Mononuclear cell (primary cell): Measurements from ENCODE around the gene RPLP1. TPM values are rescaled to one million over a fixed set of nuclear protein-coding genes. Genes with fewer than 3 reads are reported as not detected.
A peak's percentile ranks its signal among the peaks of the same experiment; 100 is the strongest.

Experiments
- H3K27me3 ChIP-seq: 2 replicates; pipeline ENCODE4 v1.6.0; 2011; ENCODE audit warnings: low read length, control low read depth; ENCODE audit not compliant: insufficient read depth
- H3K4me1 ChIP-seq: 2 replicates; pipeline ENCODE4 v1.5.1; 2011; ENCODE audit warnings: mild to moderate bottlenecking, low read length, control low read depth; ENCODE audit not compliant: insufficient read depth
- H3K4me3 ChIP-seq: 2 replicates; pipeline ENCODE4 v1.5.1; 2011; ENCODE audit warnings: mild to moderate bottlenecking, low read length, moderate library complexity
- H3K9me3 ChIP-seq: 2 replicates; pipeline ENCODE4 v1.5.1; 2011; ENCODE audit warnings: low read depth, mild to moderate bottlenecking, control low read depth, low read length
- total RNA-seq: library from RNA; depleted of rRNA; stranded (reverse); fragments of >200 nt; gene quantifications from one replicate; pipeline ENCODE4 v1.2.3, GENCODE V29; 2012

The RPLP1 gene
- 218 TPM for total RNA-seq

GRCh38 chr15:69452692-69453521 is at the start of gene RPLP1:
TSS of gene RPLP1 (plus strand) at chr15:69452818. CDS start at chr15:69452949, 131 bp downstream.
- Histone ChIP-seq H3K4me1 (peaks cover 32% of the 10 kb centered on the region), H3K9me3 (no peaks in the 10 kb centered on the region), H3K27me3 (no peaks in the 10 kb centered on the region), H3K4me3 (peak within 1 kb of the TSS; percentile 84)

- Histone ChIP-seq H3K27me3 (peaks cover 2% of the 10 kb centered on the region), H3K9me3 (no peaks in the 10 kb centered on the region), H3K4me1 (no peaks in the 10 kb centered on the region), H3K4me3 (no peak overlapping the region)
Observed at GRCh38 chr15:69403594-69403993, 49.0 kb upstream of the RPLP1 start.

GRCh38 chr15:69405110-69405509 is 47.5 kb upstream of the RPLP1 start:
- no peaks in the 10 kb centered on the region for H3K4me1 ChIP-seq
- peaks cover 2% of the 10 kb centered on the region for H3K27me3 ChIP-seq
- no peaks in the 10 kb centered on the region for H3K9me3 ChIP-seq
- H3K4me3 ChIP-seq, result no peak overlapping the region

- Histone ChIP-seq H3K4me1 (no peaks in the 10 kb centered on the region), H3K9me3 (no peaks in the 10 kb centered on the region), H3K27me3 (peaks cover 5% of the 10 kb centered on the region), H3K4me3 (no peak overlapping the region)
Observed at GRCh38 chr15:69407719-69408400, 44.8 kb upstream of the RPLP1 start.

GRCh38 chr15:69408841-69409240 is 43.8 kb upstream of the RPLP1 start:
- Histone ChIP-seq H3K4me3 (no peak overlapping the region), H3K27me3 (peaks cover 5% of the 10 kb centered on the region), H3K9me3 (no peaks in the 10 kb centered on the region), H3K4me1 (peaks cover 4% of the 10 kb centered on the region)

- H3K4me1 ChIP-seq, result peaks cover 17% of the 10 kb centered on the region
- no peak overlapping the region for H3K4me3 ChIP-seq
- no peaks in the 10 kb centered on the region for H3K9me3 ChIP-seq
- H3K27me3 ChIP-seq, result peaks cover 5% of the 10 kb centered on the region
Observed at GRCh38 chr15:69410248-69410874, 42.3 kb upstream of the RPLP1 start.

- Histone ChIP-seq H3K4me3 (no peak overlapping the region), H3K9me3 (no peaks in the 10 kb centered on the region), H3K27me3 (peaks cover 5% of the 10 kb centered on the region), H3K4me1 (peaks cover 17% of the 10 kb centered on the region)
Observed at GRCh38 chr15:69412274-69412673, 40.3 kb upstream of the RPLP1 start.

GRCh38 chr15:69412701-69413100 is 39.9 kb upstream of the RPLP1 start:
- no peaks in the 10 kb centered on the region for H3K9me3 ChIP-seq
- no peak overlapping the region for H3K4me3 ChIP-seq
- H3K4me1 ChIP-seq, result peaks cover 17% of the 10 kb centered on the region
- peaks cover 5% of the 10 kb centered on the region for H3K27me3 ChIP-seq

GRCh38 chr15:69413822-69414700 is 38.6 kb upstream of the RPLP1 start, which contains the start of gene KIF23:
TSS of gene KIF23 (plus strand) at chr15:69414349. CDS start at chr15:69414466, 117 bp downstream.
- Histone ChIP-seq H3K4me3 (peak within 1 kb of the TSS; percentile 75), H3K9me3 (no peaks in the 10 kb centered on the region), H3K27me3 (peaks cover 3% of the 10 kb centered on the region), H3K4me1 (peaks cover 17% of the 10 kb centered on the region)

- H3K27me3 ChIP-seq, result peaks cover 3% of the 10 kb centered on the region
- peaks cover 17% of the 10 kb centered on the region for H3K4me1 ChIP-seq
- peak overlapping the region; percentile 75 for H3K4me3 ChIP-seq
- no peaks in the 10 kb centered on the region for H3K9me3 ChIP-seq
Observed at GRCh38 chr15:69414701-69415167, 37.9 kb upstream of the RPLP1 start.

GRCh38 chr15:69415381-69415780 is 37.2 kb upstream of the RPLP1 start:
- Histone ChIP-seq H3K4me3 (no peak overlapping the region), H3K4me1 (peaks cover 17% of the 10 kb centered on the region), H3K9me3 (no peaks in the 10 kb centered on the region), H3K27me3 (peaks cover 3% of the 10 kb centered on the region)

GRCh38 chr15:69417581-69417980 is 35.0 kb upstream of the RPLP1 start:
- peaks cover 17% of the 10 kb centered on the region for H3K4me1 ChIP-seq
- no peaks in the 10 kb centered on the region for H3K9me3 ChIP-seq
- no peaks in the 10 kb centered on the region for H3K27me3 ChIP-seq
- no peak overlapping the region for H3K4me3 ChIP-seq

- Histone ChIP-seq H3K4me1 (no peaks in the 10 kb centered on the region), H3K9me3 (no peaks in the 10 kb centered on the region), H3K27me3 (no peaks in the 10 kb centered on the region), H3K4me3 (no peak overlapping the region)
Observed at GRCh38 chr15:69421498-69421897, 31.1 kb upstream of the RPLP1 start.

- Histone ChIP-seq H3K27me3 (no peaks in the 10 kb centered on the region), H3K4me1 (no peaks in the 10 kb centered on the region), H3K9me3 (no peaks in the 10 kb centered on the region), H3K4me3 (no peak overlapping the region)
Observed at GRCh38 chr15:69422336-69422895, 30.2 kb upstream of the RPLP1 start.
